RWPE1 (cell line): ENCODE results near the gene PCDHB8.
A peak's percentile ranks its signal among the peaks of the same experiment; 100 is the strongest.
"Not testable (repeated sequence)": the region's sequence is repeated elsewhere in the genome, so short reads cannot be mapped to it uniquely, and the experiment has no call there.

Source experiments
- CTCF ChIA-PET: fragments of 350-600 bp; sonication (Branson Sonifier 250); formaldehyde crosslinking; extraction: SDS; loops from one replicate; lab custom pipeline; 2021; lab: Yijun Ruan, JAX
- POLR2A ChIA-PET: fragments of 400-600 bp; formaldehyde crosslinking; extraction: SDS; loops from one replicate; lab custom pipeline; 2020; ENCODE audit warnings: antibody characterized with exemption; ENCODE audit not compliant: low non-redundant PET; lab: Yijun Ruan, JAX
- DNase-seq: peaks from one replicate; pipeline ENCODE4 v3.0.0; 2012; ENCODE audit warnings: low spot score
- H3K27ac ChIP-seq: fragments of 450-650 bp; 2 replicates; pipeline ENCODE4 v1.5.1; 2017
- TF ChIP-seq, protein P1 (sequence below): fragments of 450-650 bp; conservative IDR thresholded peaks from 2 replicates; pipeline ENCODE4 v1.5.1; 2017; ENCODE audit warnings: low read depth, mild to moderate bottlenecking

The PCDHB8 gene

GRCh38 chr5:141192110-141192725 is 14.6 kb downstream of the PCDHB8 start, which contains the start of gene PCDHB10:
Gene PCDHB10 (plus strand): TSS chr5:141192353. CDS start chr5:141192553, 200 bp downstream.
- no peak for DNase-seq
- ChIA-PET POLR2A (no interaction called here), CTCF (interaction anchor here (0.6 to 1.0 kb wide), 10 partner anchors 10 to 372 kb away, joined by 3 to 4 read pairs (median 3); partner anchors contain the start of genes PCDHB14, PCDHB6, PCDHGA1 and PCDHGB1)
- TF ChIP-seq, protein P1, sequence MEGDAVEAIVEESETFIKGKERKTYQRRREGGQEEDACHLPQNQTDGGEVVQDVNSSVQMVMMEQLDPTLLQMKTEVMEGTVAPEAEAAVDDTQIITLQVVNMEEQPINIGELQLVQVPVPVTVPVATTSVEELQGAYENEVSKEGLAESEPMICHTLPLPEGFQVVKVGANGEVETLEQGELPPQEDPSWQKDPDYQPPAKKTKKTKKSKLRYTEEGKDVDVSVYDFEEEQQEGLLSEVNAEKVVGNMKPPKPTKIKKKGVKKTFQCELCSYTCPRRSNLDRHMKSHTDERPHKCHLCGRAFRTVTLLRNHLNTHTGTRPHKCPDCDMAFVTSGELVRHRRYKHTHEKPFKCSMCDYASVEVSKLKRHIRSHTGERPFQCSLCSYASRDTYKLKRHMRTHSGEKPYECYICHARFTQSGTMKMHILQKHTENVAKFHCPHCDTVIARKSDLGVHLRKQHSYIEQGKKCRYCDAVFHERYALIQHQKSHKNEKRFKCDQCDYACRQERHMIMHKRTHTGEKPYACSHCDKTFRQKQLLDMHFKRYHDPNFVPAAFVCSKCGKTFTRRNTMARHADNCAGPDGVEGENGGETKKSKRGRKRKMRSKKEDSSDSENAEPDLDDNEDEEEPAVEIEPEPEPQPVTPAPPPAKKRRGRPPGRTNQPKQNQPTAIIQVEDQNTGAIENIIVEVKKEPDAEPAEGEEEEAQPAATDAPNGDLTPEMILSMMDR, result peak; percentile 65
- H3K27ac ChIP-seq, result no peak within 1 kb of the TSS

DNA sequence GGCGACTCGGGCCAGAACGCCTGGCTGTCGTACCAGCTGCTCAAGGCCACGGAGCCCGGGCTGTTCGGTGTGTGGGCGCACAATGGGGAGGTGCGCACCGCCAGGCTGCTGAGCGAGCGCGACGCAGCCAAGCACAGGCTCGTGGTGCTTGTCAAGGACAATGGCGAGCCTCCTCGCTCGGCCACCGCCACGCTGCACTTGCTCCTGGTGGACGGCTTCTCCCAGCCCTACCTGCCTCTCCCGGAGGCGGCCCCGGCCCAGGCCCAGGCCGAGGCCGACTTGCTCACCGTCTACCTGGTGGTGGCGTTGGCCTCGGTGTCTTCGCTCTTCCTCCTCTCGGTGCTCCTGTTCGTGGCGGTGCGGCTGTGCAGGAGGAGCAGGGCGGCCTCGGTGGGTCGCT is 16.7 kb downstream of the PCDHB8 start:
- POLR2A ChIA-PET, H3K27ac ChIP-seq, DNase-seq, CTCF ChIA-PET: not testable (repeated sequence)

DNA sequence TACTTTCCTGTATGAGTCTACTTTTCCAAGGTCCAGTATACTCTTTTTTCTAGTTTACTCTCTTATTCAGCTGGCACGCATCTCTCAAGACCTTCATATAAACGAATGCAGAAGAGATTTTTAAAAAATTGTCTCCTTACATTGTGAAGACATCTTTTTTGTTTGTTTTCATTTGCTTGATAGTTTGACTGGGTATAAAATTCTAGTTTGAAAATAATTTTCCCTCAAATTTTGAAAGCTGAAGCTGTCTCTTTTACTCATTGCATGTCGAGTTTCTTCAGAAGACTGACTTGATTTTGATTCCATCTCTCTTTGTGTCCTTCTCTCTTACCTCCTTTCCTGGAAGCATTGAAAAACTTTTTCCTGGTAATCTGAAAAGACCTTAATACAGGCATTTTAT is 18.8 kb downstream of the PCDHB8 start:
- ChIA-PET CTCF (interaction anchor here (0.6 to 1.2 kb wide), 5 partner anchors 8 to 432 kb away, joined by 3 to 5 read pairs (median 3); no protein-coding TSS in a partner anchor), POLR2A (no interaction called here)
- H3K27ac ChIP-seq, result no peak overlapping the region
- TF ChIP-seq, protein P1, result no peak
- no peak for DNase-seq

- TF ChIP-seq, protein P1, result peak; percentile 69
- peak; percentile 27 for DNase-seq
- CTCF ChIA-PET, result interaction anchor here (0.6 to 1.4 kb wide), 27 partner anchors 9 to 1131 kb away, joined by 3 to 7 read pairs (median 4); partner anchors contain the start of genes PCDHB14, PCDHGA1, PCDHGA12 and PCDHGA2
- no peak within 1 kb of the TSS for H3K27ac ChIP-seq
- POLR2A ChIA-PET, result no interaction called here
Measured at GRCh38 chr5:141199359-141200235, 22.0 kb downstream of the PCDHB8 start, which contains the start of gene PCDHB11. Gene PCDHB11 (plus strand): TSS chr5:141199627. CDS start chr5:141199775, 148 bp downstream.

DNA sequence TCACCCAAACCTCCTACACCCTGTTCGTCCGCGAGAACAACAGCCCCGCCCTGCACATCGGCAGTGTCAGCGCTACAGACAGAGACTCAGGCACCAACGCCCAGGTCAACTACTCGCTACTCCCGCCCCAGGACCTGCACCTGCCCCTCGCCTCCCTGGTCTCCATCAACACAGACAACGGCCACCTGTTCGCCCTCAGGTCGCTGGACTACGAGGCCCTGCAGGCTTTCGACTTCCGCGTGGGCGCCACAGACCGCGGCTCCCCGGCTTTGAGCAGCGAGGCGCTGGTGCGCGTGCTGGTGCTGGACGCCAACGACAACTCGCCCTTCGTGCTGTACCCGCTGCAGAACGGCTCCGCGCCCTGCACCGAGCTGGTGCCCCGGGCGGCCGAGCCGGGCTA is 23.5 kb downstream of the PCDHB8 start:
- DNase-seq, POLR2A ChIA-PET, H3K27ac ChIP-seq, CTCF ChIA-PET: not testable (repeated sequence)

- CTCF ChIA-PET, result interaction anchor here (0.6 to 0.8 kb wide), 2 partner anchors 9 to 313 kb away, joined by 3 to 5 read pairs; partner anchors contain the start of gene PCDHB10
- H3K27ac ChIP-seq, POLR2A ChIA-PET, DNase-seq: not testable (repeated sequence)
Measured at GRCh38 chr5:141201646-141202045, 24.1 kb downstream of the PCDHB8 start.

DNA sequence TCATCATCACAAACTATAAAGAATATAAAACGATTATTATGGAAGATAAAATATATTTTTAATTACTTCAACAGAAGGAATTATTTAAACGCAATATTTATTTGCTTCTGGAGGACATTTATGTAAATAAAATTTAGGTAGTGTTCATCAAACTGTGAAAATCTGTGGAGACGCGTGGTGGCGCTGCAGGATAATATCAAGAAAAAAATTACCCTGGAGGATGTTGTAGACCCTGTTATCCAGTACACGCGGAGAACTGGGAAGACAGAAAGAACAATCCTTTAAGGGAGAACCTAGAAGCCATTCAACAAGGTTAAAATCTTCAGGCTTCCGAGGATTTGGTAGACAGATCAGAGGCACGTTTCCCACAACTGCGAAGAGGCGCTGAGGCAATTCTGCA is 30.9 kb downstream of the PCDHB8 start, which contains the start of gene PCDHB12:
Gene PCDHB12 (plus strand): TSS at position 242 of the 400 bp plus-strand sequence. CDS start 189 bp downstream, outside the sequence.
- TF ChIP-seq, protein P1, result no peak
- DNase-seq, result no peak
- ChIA-PET CTCF (interaction anchor here (0.6 to 1.4 kb wide), 4 partner anchors 8 to 666 kb away, joined by 3 to 4 read pairs (median 3); partner anchors contain the start of gene PCDHB2), POLR2A (no interaction called here)
- H3K27ac ChIP-seq, result no peak within 1 kb of the TSS

DNA sequence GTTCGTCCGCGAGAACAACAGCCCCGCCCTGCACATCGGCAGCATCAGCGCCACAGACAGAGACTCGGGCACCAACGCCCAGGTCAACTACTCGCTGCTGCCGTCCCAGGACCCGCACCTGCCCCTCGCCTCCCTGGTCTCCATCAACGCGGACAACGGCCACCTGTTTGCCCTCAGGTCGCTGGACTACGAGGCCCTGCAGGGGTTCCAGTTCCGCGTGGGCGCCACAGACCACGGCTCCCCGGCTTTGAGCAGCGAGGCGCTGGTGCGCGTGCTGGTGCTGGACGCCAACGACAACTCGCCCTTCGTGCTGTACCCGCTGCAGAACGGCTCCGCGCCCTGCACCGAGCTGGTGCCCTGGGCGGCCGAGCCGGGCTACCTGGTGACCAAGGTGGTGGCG is 32.7 kb downstream of the PCDHB8 start:
- H3K27ac ChIP-seq, POLR2A ChIA-PET, DNase-seq, CTCF ChIA-PET: not testable (repeated sequence)

DNA sequence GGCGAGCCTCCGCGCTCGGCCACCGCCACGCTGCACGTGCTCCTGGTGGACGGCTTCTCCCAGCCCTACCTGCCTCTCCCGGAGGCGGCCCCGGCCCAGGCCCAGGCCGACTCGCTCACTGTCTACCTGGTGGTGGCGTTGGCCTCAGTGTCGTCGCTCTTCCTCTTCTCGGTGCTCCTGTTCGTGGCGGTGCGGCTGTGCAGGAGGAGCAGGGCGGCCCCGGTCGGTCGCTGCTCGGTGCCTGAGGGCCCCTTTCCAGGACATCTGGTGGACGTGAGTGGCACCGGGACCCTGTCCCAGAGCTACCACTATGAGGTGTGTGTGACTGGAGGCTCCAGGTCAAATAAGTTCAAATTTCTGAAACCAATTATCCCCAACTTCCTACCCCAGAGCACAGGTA is 33.3 kb downstream of the PCDHB8 start:
- DNase-seq, POLR2A ChIA-PET, H3K27ac ChIP-seq, CTCF ChIA-PET: not testable (repeated sequence)
